ENCODE measurements around the gene SPIRE2.

SPIRE2 gene

GRCh38 chr16:89920723-89921122 is 92.4 kb downstream of the SPIRE2 start:
- no peak overlapping the region for H3K27ac ChIP-seq (ENCODE audit: low read length)
- H3K4me3 ChIP-seq (ENCODE audit: low read length) = no peak overlapping the region
- H2AFZ ChIP-seq (ENCODE audit: low read depth, low read length) = no peak overlapping the region
- no peaks in the 10 kb centered on the region for H4K20me1 ChIP-seq (ENCODE audit: insufficient read depth, low read length)
- peaks cover 13% of the 10 kb centered on the region for H3K27me3 ChIP-seq (ENCODE audit: low read depth, low read length)
- no peak overlapping the region for H3K9ac ChIP-seq (ENCODE audit: low read length)
- H3K4me1 ChIP-seq (ENCODE audit: low read length) = peaks cover 47% of the 10 kb centered on the region
- no peaks in the 10 kb centered on the region for H3K79me2 ChIP-seq (ENCODE audit: low read length)
- H3K4me2 ChIP-seq (ENCODE audit: low read length) = no peak overlapping the region
- H3K9me3 ChIP-seq (ENCODE audit: insufficient read depth, low read length) = no peaks in the 10 kb centered on the region
- no peaks in the 10 kb centered on the region for H3K36me3 ChIP-seq (replicated peaks; ENCODE audit: low read depth, low read length)
- TF ChIP-seq CTCF (IDR thresholded peaks at IDR 0.05; ENCODE audit: low read depth, low read length) = no peak
- TF ChIP-seq EZH2phosphoT487 (IDR thresholded peaks at IDR 0.05; ENCODE audit: low read depth) = no peak

Data from OCI-LY3 (cell line).